Transverse colon (tissue), 4 donors: ENCODE measurements around the gene SALL1. TPM values are rescaled to one million over a fixed set of nuclear protein-coding genes. Genes with fewer than 3 reads are reported as not detected.

ENCODE experiments used
- DNase-seq: peaks from one replicate; pipeline ENCODE4 v3.0.0-alpha.2; 2019
- H3K27ac ChIP-seq, 4 donors: fragments of 200-600 bp; sonication (generic); 2 replicates each; pipeline ENCODE4 v1.5.1; 2016 to 2018; ENCODE audit warnings: inconsistent platforms in 4 of 4
- H3K27me3 ChIP-seq: fragments of 200-600 bp; sonication (generic); 2 replicates; pipeline ENCODE4 v1.5.1; 2017; ENCODE audit warnings: inconsistent platforms
- H3K36me3 ChIP-seq, 4 donors: fragments of 200-600 bp; sonication (generic); 2 replicates each; pipeline ENCODE4 v1.5.1; 2017 to 2019; ENCODE audit warnings: inconsistent platforms in 4 of 4
- H3K4me1 ChIP-seq, 4 donors: fragments of 200-600 bp; sonication (generic); 2 replicates each; pipeline ENCODE4 v1.5.1; 2017 to 2020; ENCODE audit warnings: inconsistent platforms in 4 of 4
- H3K4me3 ChIP-seq, 4 donors: fragments of 200-600 bp; sonication (generic); 1 replicate in 1 of 4; 2 replicates in 3 of 4; pipeline versions ENCODE4 v1.5.1 to v1.6.1; 2017 to 2019; ENCODE audit warnings: inconsistent platforms in 4 of 4
- H3K9me3 ChIP-seq, 2 donors: fragments of 200-600 bp; sonication (generic); 2 replicates each; pipeline ENCODE4 v1.5.1; 2017 to 2019; ENCODE audit warnings: inconsistent platforms in 2 of 2
- EP300 ChIP-seq: sonication (generic); formaldehyde crosslinking; IDR thresholded peaks from one replicate; pipeline ENCODE4 v1.6.1; 2017; ENCODE audit warnings: antibody characterized with exemption, low read depth
- POLR2A ChIP-seq: fragments of 450-650 bp; IDR thresholded peaks from one replicate; pipeline ENCODE4 v1.6.1; 2016; ENCODE audit warnings: antibody characterized with exemption, mild to moderate bottlenecking, moderate library complexity
- POLR2AphosphoS5 ChIP-seq, 3 donors: sonication (generic); formaldehyde crosslinking; IDR thresholded peaks; one replicate each; pipeline ENCODE4 v1.6.1; 2016; ENCODE audit warnings: antibody characterized with exemption in 3 of 3
- WGBS, 2 donors: methylation state at CpG; one replicate each; pipeline ENCODE4 v1.1.5; 2018; ENCODE audit warnings: low coverage in 1 of 2; 5-methylcytosine and 5-hydroxymethylcytosine counted together
- in situ Hi-C, 4 donors: fragments of 200-750 bp; cut with MboI; loops; one replicate each; pipeline versions ENCODE4 v1.15.0 to v1.15.1; 2017; ENCODE audit warnings: low sequenced_read_pairs in 3 of 4, low pct_ligation_motif_present in 1 of 4, low pct_unique_long_range_greater_than_20kb in 1 of 4
- intact Hi-C: fragments of 100-400 bp; cut with DNase I; formaldehyde crosslinking; loops from one replicate; pipeline ENCODE4 v1.15.1; 2023; ENCODE audit warnings: low total_unique reads
- total RNA-seq, 4 donors: library from RNA; depleted of rRNA; stranded (reverse); fragments of >200 nt; gene quantifications; one replicate each; pipeline ENCODE4 v1.1.0, GENCODE V29; 2016
- TF ChIP-seq, protein P1 (sequence below), 5 experiments: fragments of 200-600 bp in 3 of 5; fragments of 450-650 bp in 2 of 5; sonication (generic) in 3 of 5; IDR thresholded peaks; 1 replicate in 2 of 5; 2 replicates in 3 of 5; pipeline ENCODE4 v1.5.1; 2016 to 2017; ENCODE audit warnings: antibody characterized with exemption in 5 of 5, inconsistent platforms in 3 of 5, mild to moderate bottlenecking in 2 of 5, moderate library complexity in 1 of 5

The SALL1 gene
- total RNA-seq, 4 donors from 2014 or later, result 0.41 to 2.6 (median 1.6) TPM; not detected in 1

DNA sequence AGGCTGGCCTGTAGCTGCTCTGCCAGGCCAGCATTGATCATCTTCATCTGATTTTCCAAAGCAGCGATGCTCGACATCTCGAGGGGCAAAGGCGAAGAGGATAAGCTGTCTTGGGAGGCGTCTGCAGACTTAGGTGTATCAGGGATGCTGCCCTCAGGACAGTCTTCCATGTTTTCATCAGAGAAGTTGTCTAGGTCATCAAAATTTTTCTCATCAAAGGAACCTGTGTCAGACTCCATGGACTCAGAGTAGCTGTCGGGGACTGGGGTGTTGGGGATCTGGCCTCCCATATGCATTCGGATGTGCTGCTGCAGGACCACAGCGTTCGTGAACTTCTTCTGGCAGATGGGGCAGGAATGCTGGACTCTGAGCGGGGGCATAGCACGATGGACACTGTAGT, 11.5 kb downstream of the SALL1 start:
- Histone ChIP-seq H3K36me3 (no peaks in the 10 kb centered on the region), H3K27ac (no peak overlapping the region), H3K9me3 (no peaks in the 10 kb centered on the region), H3K4me3 (no peak overlapping the region), H3K4me1 (no peaks in the 10 kb centered on the region), H3K27me3 (peaks cover 13% of the 10 kb centered on the region)
- intact Hi-C loops (no loop called here), in situ Hi-C loops (no loop called here)
- TF ChIP-seq EP300, result no peak
- DNase-seq, result no peak
- WGBS, 2 donors, result 94% methylated on average over 11 of the region's 11 CpGs; no CpG with 5 or more reads in 1 of the 2 donors

GRCh38 chr16:51138178-51138577, 12.9 kb downstream of the SALL1 start:
- in situ Hi-C loops (no loop called here), intact Hi-C loops (no loop called here)
- DNase-seq, result no peak
- no peak overlapping the region for H3K27ac ChIP-seq
- H3K4me1 ChIP-seq, result no peaks in the 10 kb centered on the region
- no peaks in the 10 kb centered on the region for H3K36me3 ChIP-seq
- no peak overlapping the region for H3K4me3 ChIP-seq
- H3K27me3 ChIP-seq, result peaks cover 22% of the 10 kb centered on the region
- 73 to 79% methylated on average over 4 to 10 of the region's 10 CpGs for WGBS, 2 donors
- H3K9me3 ChIP-seq, result no peaks in the 10 kb centered on the region
- TF ChIP-seq POLR2AphosphoS5 (IDR thresholded peaks at IDR 0.05) (no peak), EP300 (no peak), POLR2A (no peak)
- TF ChIP-seq, protein P1, sequence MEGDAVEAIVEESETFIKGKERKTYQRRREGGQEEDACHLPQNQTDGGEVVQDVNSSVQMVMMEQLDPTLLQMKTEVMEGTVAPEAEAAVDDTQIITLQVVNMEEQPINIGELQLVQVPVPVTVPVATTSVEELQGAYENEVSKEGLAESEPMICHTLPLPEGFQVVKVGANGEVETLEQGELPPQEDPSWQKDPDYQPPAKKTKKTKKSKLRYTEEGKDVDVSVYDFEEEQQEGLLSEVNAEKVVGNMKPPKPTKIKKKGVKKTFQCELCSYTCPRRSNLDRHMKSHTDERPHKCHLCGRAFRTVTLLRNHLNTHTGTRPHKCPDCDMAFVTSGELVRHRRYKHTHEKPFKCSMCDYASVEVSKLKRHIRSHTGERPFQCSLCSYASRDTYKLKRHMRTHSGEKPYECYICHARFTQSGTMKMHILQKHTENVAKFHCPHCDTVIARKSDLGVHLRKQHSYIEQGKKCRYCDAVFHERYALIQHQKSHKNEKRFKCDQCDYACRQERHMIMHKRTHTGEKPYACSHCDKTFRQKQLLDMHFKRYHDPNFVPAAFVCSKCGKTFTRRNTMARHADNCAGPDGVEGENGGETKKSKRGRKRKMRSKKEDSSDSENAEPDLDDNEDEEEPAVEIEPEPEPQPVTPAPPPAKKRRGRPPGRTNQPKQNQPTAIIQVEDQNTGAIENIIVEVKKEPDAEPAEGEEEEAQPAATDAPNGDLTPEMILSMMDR (IDR thresholded peaks at IDR 0.05), result no peak

DNA sequence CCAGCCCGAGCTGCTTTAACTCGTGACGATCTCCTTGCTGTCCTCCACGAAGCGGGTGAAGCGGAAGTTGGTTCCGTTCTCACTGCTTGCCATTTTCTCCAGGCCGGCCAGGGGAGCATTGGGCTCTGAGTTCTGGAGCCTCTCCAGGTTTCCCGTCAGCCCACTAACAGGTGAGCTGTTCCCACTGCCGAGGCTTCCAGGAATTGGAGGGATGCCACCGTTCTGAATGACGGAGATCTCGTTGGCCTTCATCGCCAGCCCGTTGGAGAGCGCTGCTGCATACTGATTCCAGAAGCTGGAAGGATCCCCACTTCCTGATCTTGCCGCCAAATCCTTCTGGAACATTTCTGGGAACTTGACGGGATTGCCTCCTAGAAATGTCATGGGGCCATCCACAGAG, 14.0 kb downstream of the SALL1 start:
- Histone ChIP-seq H3K4me1 (no peaks in the 10 kb centered on the region), H3K27me3 (peaks cover 26% of the 10 kb centered on the region), H3K36me3 (no peaks in the 10 kb centered on the region), H3K4me3 (no peak overlapping the region), H3K27ac (no peak overlapping the region), H3K9me3 (no peaks in the 10 kb centered on the region)
- intact Hi-C loops, result no loop called here
- in situ Hi-C loops, result no loop called here
- no peak for DNase-seq
- 72 to 85% methylated on average over 7 to 18 of the region's 18 CpGs for WGBS, 2 donors
- TF ChIP-seq, protein P1 (IDR thresholded peaks at IDR 0.05), result no peak
- TF ChIP-seq EP300, result no peak
- TF ChIP-seq POLR2A, result no peak
- TF ChIP-seq POLR2AphosphoS5 (IDR thresholded peaks at IDR 0.05), result no peak

DNA sequence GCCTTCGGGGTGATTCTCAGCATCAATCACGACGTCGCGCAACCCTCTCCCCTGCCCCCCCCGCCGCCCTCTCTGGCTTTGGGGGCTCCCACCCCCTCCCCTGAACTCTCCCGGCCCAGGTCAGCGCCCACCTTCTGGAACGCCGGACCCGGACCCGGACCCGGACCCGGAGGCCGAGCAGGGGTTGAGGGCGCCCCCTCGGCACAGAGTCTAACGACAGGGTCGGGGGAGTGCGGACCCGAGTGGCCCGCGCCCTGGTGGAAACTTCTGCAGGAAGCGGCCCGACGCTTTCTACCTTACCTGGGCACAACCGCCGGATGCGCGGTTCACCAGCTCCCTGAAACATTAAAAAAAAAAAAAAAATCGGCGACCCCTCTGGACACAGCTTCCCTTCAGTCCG, 16.2 kb downstream of the SALL1 start:
- no peaks in the 10 kb centered on the region for H3K36me3 ChIP-seq
- intact Hi-C loops, result no loop called here
- H3K27ac ChIP-seq, result no peak overlapping the region
- DNase-seq, result no peak
- in situ Hi-C loops, result no loop called here
- H3K4me3 ChIP-seq, result no peak overlapping the region
- TF ChIP-seq, protein P1 (IDR thresholded peaks at IDR 0.05), result no peak
- no peak for TF ChIP-seq POLR2A
- TF ChIP-seq POLR2AphosphoS5 (IDR thresholded peaks at IDR 0.05), result no peak
- no peak for TF ChIP-seq EP300
- peaks cover 26% of the 10 kb centered on the region for H3K27me3 ChIP-seq
- no peaks in the 10 kb centered on the region for H3K4me1 ChIP-seq
- WGBS, 2 donors, result 65 to 66% methylated on average over 16 to 27 of the region's 34 CpGs
- no peaks in the 10 kb centered on the region for H3K9me3 ChIP-seq

DNA sequence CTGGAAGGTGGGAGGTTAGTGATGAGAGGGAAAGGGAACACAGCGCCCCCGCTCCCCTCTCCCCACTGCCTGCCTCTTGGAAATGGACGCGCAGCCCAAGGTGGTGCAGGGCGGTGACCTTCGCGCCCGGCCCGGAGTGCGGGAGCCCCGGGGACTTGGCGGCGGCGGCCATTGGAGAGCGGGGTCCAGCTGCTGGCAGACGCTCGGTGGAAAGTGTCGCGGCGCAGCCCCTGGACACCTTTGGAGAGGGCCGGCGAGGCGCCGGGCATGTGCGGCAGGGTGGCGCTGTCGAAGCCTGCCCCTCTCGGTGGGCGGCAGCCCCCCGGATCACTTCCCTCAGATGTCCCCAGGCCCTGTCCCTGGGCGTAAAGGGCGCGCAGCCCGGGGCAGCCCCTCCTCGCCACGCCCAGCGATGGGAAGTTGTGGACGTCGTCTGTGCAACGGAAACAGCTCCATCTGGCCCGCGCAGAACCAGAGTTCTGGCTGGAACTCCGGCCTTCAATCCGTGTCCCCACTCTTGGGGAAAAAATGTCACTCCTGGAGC, 16.7 kb downstream of the SALL1 start:
- Histone ChIP-seq H3K4me3 (no peak overlapping the region), H3K27ac (no peak overlapping the region), H3K4me1 (no peaks in the 10 kb centered on the region), H3K36me3 (no peaks in the 10 kb centered on the region), H3K27me3 (peaks cover 26% of the 10 kb centered on the region), H3K9me3 (no peaks in the 10 kb centered on the region)
- no peak for DNase-seq
- in situ Hi-C loops (no loop called here), intact Hi-C loops (no loop called here)
- TF ChIP-seq EP300 (no peak), POLR2A (no peak)
- 22% methylated on average over 22 of the region's 44 CpGs; no CpG with 5 or more reads in 1 of the 2 donors for WGBS, 2 donors
